Smooth muscle cell (in vitro differentiated cells): ENCODE data around the gene MRPS26. TPM values are rescaled to one million over a fixed set of nuclear protein-coding genes. Genes with fewer than 3 reads are reported as not detected.
"Not testable (repeated sequence)": the region's sequence is repeated elsewhere in the genome, so short reads cannot be mapped to it uniquely, and the experiment has no call there.

Experiments
- DNase-seq: peaks from one replicate; lab custom pipeline; 2025; ENCODE audit not compliant: unreplicated experiment; lab: John Stamatoyannopoulos, UW
- H2AFZ ChIP-seq: fragments of 200-600 bp; sonication (generic); 2 replicates; pipeline ENCODE4 v1.6.0; 2016; ENCODE audit warnings: antibody characterized with exemption, low read depth, mild to moderate bottlenecking
- H3F3A ChIP-seq: fragments of 200-600 bp; sonication (generic); 2 replicates; pipeline ENCODE4 v1.6.0; 2017; ENCODE audit warnings: antibody characterized with exemption, low read depth
- H3K27ac ChIP-seq: fragments of 200-600 bp; sonication (generic); 2 replicates; pipeline ENCODE4 v1.5.1; 2016; ENCODE audit warnings: low read depth, mild to moderate bottlenecking
- H3K27me3 ChIP-seq: fragments of 200-600 bp; sonication (generic); 2 replicates; pipeline ENCODE4 v1.6.1; 2016; ENCODE audit warnings: low read depth, mild to moderate bottlenecking
- H3K36me3 ChIP-seq: fragments of 200-600 bp; sonication (generic); 2 replicates; pipeline ENCODE4 v1.5.1; 2016; ENCODE audit warnings: low read depth
- H3K4me1 ChIP-seq: fragments of 200-600 bp; sonication (generic); 2 replicates; pipeline ENCODE4 v1.5.1; 2016; ENCODE audit warnings: low read depth
- H3K4me2 ChIP-seq: fragments of 200-600 bp; sonication (generic); 2 replicates; pipeline ENCODE4 v1.6.0; 2016; ENCODE audit warnings: mild to moderate bottlenecking
- H3K4me3 ChIP-seq: fragments of 200-600 bp; sonication (generic); 2 replicates; pipeline ENCODE4 v1.5.1; 2016; ENCODE audit warnings: mild to moderate bottlenecking
- H3K79me2 ChIP-seq: fragments of 200-600 bp; sonication (generic); 2 replicates; pipeline ENCODE4 v1.6.0; 2016; ENCODE audit warnings: low read depth, mild to moderate bottlenecking
- H3K9ac ChIP-seq: fragments of 200-600 bp; sonication (generic); 2 replicates; pipeline ENCODE4 v1.6.0; 2016; ENCODE audit warnings: low read depth
- H3K9me3 ChIP-seq: fragments of 200-600 bp; sonication (generic); replicated peaks from 2 replicates; pipeline ENCODE4 v1.5.1; 2016; ENCODE audit warnings: low read depth
- H4K20me1 ChIP-seq: fragments of 200-600 bp; sonication (generic); 2 replicates; pipeline ENCODE4 v1.6.0; 2016; ENCODE audit warnings: low read depth
- CTCF ChIP-seq: fragments of 200-600 bp; sonication (generic); IDR thresholded peaks from 2 replicates; pipeline ENCODE4 v1.5.1; 2017; ENCODE audit warnings: borderline replicate concordance, mild to moderate bottlenecking, antibody characterized with exemption; ENCODE audit not compliant: insufficient read depth, poor library complexity, severe bottlenecking
- WGBS: methylation state at CpG from one replicate; pipeline ENCODE4 v1.1.7; 2016; ENCODE audit warnings: low lambda C conversion rate; 5-methylcytosine and 5-hydroxymethylcytosine counted together
- polyA plus RNA-seq: library from polyadenylated mRNA; unstranded; fragments of >200 nt; fragmentation: Nextera tagmentation; extraction: Ambion mirVana; gene quantifications from 2 replicates; pipeline ENCODE4 v1.2.1, GENCODE V29; 2016
- total RNA-seq: library from RNA; depleted of rRNA; stranded (reverse); fragments of >200 nt; gene quantifications from 2 replicates; pipeline ENCODE4 v1.2.3, GENCODE V29; 2014

MRPS26 gene
- total and polyA plus RNA-seq, 2 experiments from 2014 or later: 18.3 to 62.9 TPM

DNA sequence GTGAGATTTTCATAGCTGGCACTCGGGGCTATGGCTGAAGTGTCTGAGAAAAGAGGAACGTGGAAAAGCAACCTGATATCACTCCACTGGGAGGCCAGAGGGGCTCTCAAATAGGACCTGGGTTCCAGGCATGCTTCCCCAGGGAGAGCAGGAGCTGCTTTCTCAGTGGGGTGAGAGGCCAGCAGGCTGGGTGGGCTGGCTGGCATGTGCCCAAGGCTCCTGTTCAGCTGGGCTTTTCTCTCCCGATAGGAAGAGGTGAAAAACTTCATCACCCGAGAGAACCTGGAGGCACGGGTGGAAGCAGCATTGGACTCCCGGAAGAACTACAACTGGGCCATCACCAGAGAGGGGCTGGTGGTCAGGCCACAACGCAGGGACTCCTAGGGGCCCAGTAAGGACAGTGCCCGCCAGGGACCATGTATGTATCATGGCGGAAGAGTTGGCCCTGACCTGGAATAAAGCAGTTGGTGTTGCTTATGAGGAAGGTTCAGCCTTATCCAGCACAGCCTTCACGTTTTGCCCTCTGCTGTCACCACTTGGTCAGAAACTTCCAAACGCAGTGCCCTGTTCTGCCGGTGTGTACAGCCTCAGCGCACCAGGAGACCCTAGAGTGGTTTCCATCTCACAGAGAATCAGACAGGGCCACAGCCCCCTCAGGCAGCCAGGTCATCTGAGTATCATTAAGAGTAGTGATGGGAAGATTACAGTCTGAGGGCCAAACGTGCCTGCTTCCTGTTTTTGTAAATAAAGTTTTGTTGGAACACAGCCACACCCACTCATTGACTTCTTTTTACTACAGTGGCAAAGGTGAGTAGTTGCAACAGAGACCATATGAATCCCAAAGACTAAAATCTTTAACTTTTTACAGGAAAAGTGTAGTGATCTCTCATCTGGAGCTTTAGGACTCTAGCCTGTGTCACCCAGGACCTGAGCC, 1.9 kb downstream of the MRPS26 start:
- Histone ChIP-seq H3K4me1 (no peaks in the 10 kb centered on the region), H3K4me3 (peak overlapping the region; percentile 98), H3F3A (no peaks in the 10 kb centered on the region), H3K9ac (no peak overlapping the region), H3K36me3 (no peaks in the 10 kb centered on the region), H3K9me3 (no peaks in the 10 kb centered on the region), H4K20me1 (no peaks in the 10 kb centered on the region), H2AFZ (no peak overlapping the region), H3K27me3 (no peaks in the 10 kb centered on the region), H3K27ac (no peak overlapping the region), H3K79me2 (peaks cover 13% of the 10 kb centered on the region), H3K4me2 (peak overlapping the region; percentile 97)
- WGBS: 92% methylated on average over 14 of the region's 14 CpGs
- TF ChIP-seq CTCF: no peak
- no peak for DNase-seq

- Histone ChIP-seq H2AFZ (no peak overlapping the region), H3K36me3 (no peaks in the 10 kb centered on the region), H3K4me2 (no peak overlapping the region), H3K4me3 (no peak overlapping the region), H3K9me3 (no peaks in the 10 kb centered on the region), H3K4me1 (no peaks in the 10 kb centered on the region), H3F3A (no peaks in the 10 kb centered on the region), H3K9ac (no peak overlapping the region), H3K27me3 (no peaks in the 10 kb centered on the region), H3K79me2 (peaks cover 9% of the 10 kb centered on the region), H4K20me1 (no peaks in the 10 kb centered on the region), H3K27ac (no peak overlapping the region)
- WGBS: 77% methylated on average over 7 of the region's 7 CpGs
- DNase-seq: no peak
- no peak for TF ChIP-seq CTCF
Measured at GRCh38 chr20:3051385-3052019, 5.7 kb downstream of the MRPS26 start.

DNA sequence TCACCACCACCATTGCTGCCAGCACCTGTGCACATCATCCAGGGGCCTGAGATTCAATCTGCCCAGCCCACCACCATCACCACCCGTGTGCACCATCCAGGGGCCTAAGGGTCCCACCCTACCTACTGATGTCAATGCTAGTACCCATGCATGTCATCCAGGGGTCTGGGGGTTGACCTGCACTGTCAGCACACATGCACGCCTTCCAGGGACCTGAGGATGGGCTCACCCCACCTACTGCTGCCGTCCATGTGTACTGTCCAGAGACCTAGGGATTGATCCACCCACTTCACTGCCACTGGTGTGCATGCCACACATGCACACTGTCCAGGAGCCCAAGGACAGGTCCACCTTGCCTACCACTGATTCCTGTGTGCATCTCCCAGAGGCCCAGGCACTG, 13.6 kb downstream of the MRPS26 start:
- H3K4me1 ChIP-seq: no peaks in the 10 kb centered on the region
- 98% methylated on average over 3 of the region's 3 CpGs for WGBS

GRCh38 chr20:3064119-3064518, 18.3 kb downstream of the MRPS26 start:
- not testable (repeated sequence) for H3K4me1 ChIP-seq, H3K4me2 ChIP-seq, H2AFZ ChIP-seq, H3F3A ChIP-seq, H3K4me3 ChIP-seq, H3K27ac ChIP-seq, H3K9me3 ChIP-seq, H3K79me2 ChIP-seq, H3K9ac ChIP-seq, H3K27me3 ChIP-seq, DNase-seq, H3K36me3 ChIP-seq
- 83% methylated on average over 6 of the region's 6 CpGs for WGBS
- H4K20me1 ChIP-seq: peaks cover 22% of the 10 kb centered on the region

More for the DNA sequence above, 13.6 kb downstream of the MRPS26 start:
- peaks cover 22% of the 10 kb centered on the region for H4K20me1 ChIP-seq
- H3K27ac ChIP-seq: no peak overlapping the region
- H3K9ac ChIP-seq: no peak overlapping the region
- H3K4me2 ChIP-seq: no peak overlapping the region
- H3K27me3 ChIP-seq: no peaks in the 10 kb centered on the region
- H3F3A ChIP-seq: no peaks in the 10 kb centered on the region
- H2AFZ ChIP-seq: no peak overlapping the region
- no peaks in the 10 kb centered on the region for H3K36me3 ChIP-seq
- no peaks in the 10 kb centered on the region for H3K9me3 ChIP-seq
- H3K79me2 ChIP-seq: no peaks in the 10 kb centered on the region
- H3K4me3 ChIP-seq: no peak overlapping the region
- no peak for DNase-seq
- TF ChIP-seq CTCF: no peak
